Testis (tissue), 3 donors: Measurements from ENCODE around the gene RNU6-1. TPM values are rescaled to one million over a fixed set of nuclear protein-coding genes. Genes with fewer than 3 reads are reported as not detected.

Experiments used
- DNase-seq: peaks from one replicate; pipeline ENCODE4 v3.0.0-alpha.2; 2019
- H3K27ac ChIP-seq, 2 donors: fragments of 200-600 bp; sonication (generic); one replicate each; pipeline ENCODE4 v1.5.1; 2019
- H3K27me3 ChIP-seq: fragments of 200-600 bp; sonication (generic); one replicate; pipeline ENCODE4 v1.5.1; 2019
- H3K36me3 ChIP-seq: fragments of 200-600 bp; sonication (generic); one replicate; pipeline ENCODE4 v1.5.1; 2017; ENCODE audit warnings: low read depth; ENCODE audit errors: missing control alignments
- H3K4me1 ChIP-seq: fragments of 200-600 bp; sonication (generic); one replicate; pipeline ENCODE4 v1.5.1; 2019
- H3K4me3 ChIP-seq, 2 donors: fragments of 200-600 bp; sonication (generic); one replicate each; pipeline ENCODE4 v1.5.1; 2017 to 2019
- H3K9me3 ChIP-seq: fragments of 200-600 bp; sonication (generic); one replicate; pipeline ENCODE4 v1.5.1; 2017
- CTCF ChIP-seq, 3 experiments: fragments of 450-650 bp in 2 of 3; fragments of 200-600 bp in 1 of 3; sonication (generic) in 1 of 3; IDR thresholded peaks; one replicate each; pipeline ENCODE4 v1.5.1; 2016 to 2019; ENCODE audit warnings: antibody characterized with exemption in 3 of 3, mild to moderate bottlenecking in 2 of 3, moderate library complexity in 1 of 3
- POLR2A ChIP-seq: fragments of 450-650 bp; IDR thresholded peaks from one replicate; pipeline ENCODE4 v1.6.1; 2017; ENCODE audit warnings: antibody characterized with exemption, mild to moderate bottlenecking, moderate library complexity
- WGBS, 2 donors: methylation state at CpG; one replicate each; pipeline ENCODE4 v1.1.5; 2018; 5-methylcytosine and 5-hydroxymethylcytosine counted together
- intact Hi-C: fragments of 100-400 bp; cut with DNase I; formaldehyde crosslinking; loops from one replicate; pipeline ENCODE4 v1.15.1; 2023; ENCODE audit warnings: low total_unique reads
- polyA plus RNA-seq: library from polyadenylated mRNA; stranded (reverse); fragments of 350-450 nt; fragmentation: Illumina TruSeq; extraction: RNeasy Lipid Tissue Mini Kit (QIAGEN cat#74804); gene quantifications from one replicate; pipeline ENCODE4 v1.2.3, GENCODE V29; 2014; ENCODE audit warnings: low read depth, low replicate concordance; ENCODE audit not compliant: insufficient read depth
- total RNA-seq, 2 donors: library from RNA; depleted of rRNA; stranded (reverse); fragments of >200 nt; gene quantifications; one replicate each; pipeline ENCODE4 v1.2.3, GENCODE V29; 2016

The RNU6-1 gene
- total and polyA plus RNA-seq, 3 donors from 2014 or later, result not detected

- H3K27ac ChIP-seq, result no peak overlapping the region
- H3K4me1 ChIP-seq, result peaks cover 7% of the 10 kb centered on the region
- H3K27me3 ChIP-seq, result no peaks in the 10 kb centered on the region
- H3K36me3 ChIP-seq, result no peaks in the 10 kb centered on the region
- 95% methylated on average over 5 of the region's 5 CpGs; no CpG with 5 or more reads in 1 of the 2 donors for WGBS, 2 donors
- TF ChIP-seq CTCF (IDR thresholded peaks at IDR 0.05) (no peak), POLR2A (no peak)
- DNase-seq, result no peak
- no peak overlapping the region for H3K4me3 ChIP-seq
- no peaks in the 10 kb centered on the region for H3K9me3 ChIP-seq
- intact Hi-C loops, result no loop called here
Observed at GRCh38 chr15:67807141-67807540, 32.7 kb downstream of the RNU6-1 start.

- Histone ChIP-seq H3K27ac (no peak overlapping the region), H3K27me3 (no peaks in the 10 kb centered on the region), H3K4me3 (no peak overlapping the region), H3K4me1 (peaks cover 7% of the 10 kb centered on the region), H3K9me3 (no peaks in the 10 kb centered on the region), H3K36me3 (no peaks in the 10 kb centered on the region)
- intact Hi-C loops, result no loop called here
- TF ChIP-seq CTCF (IDR thresholded peaks at IDR 0.05), result no peak
- no peak for TF ChIP-seq POLR2A
- WGBS, 2 donors, result 95 to 100% methylated on average over 4 to 18 of the region's 18 CpGs
- DNase-seq, result no peak
Observed at GRCh38 chr15:67806536-67806935, 33.3 kb downstream of the RNU6-1 start.

- 91 to 92% methylated on average over 16 of the region's 16 CpGs for WGBS, 2 donors
- Histone ChIP-seq H3K4me3 (no peak overlapping the region), H3K4me1 (peaks cover 7% of the 10 kb centered on the region), H3K27ac (no peak overlapping the region), H3K27me3 (no peaks in the 10 kb centered on the region), H3K9me3 (no peaks in the 10 kb centered on the region), H3K36me3 (no peaks in the 10 kb centered on the region)
- intact Hi-C loops, result no loop called here
- TF ChIP-seq POLR2A (no peak), CTCF (IDR thresholded peaks at IDR 0.05) (no peak)
- no peak for DNase-seq
Observed at GRCh38 chr15:67805666-67806516, 34.0 kb downstream of the RNU6-1 start.

- intact Hi-C loops, result no loop called here
- no peaks in the 10 kb centered on the region for H3K27me3 ChIP-seq
- no peaks in the 10 kb centered on the region for H3K36me3 ChIP-seq
- DNase-seq, result no peak
- H3K4me1 ChIP-seq, result peaks cover 7% of the 10 kb centered on the region
- no peak for TF ChIP-seq POLR2A
- no peak for TF ChIP-seq CTCF (IDR thresholded peaks at IDR 0.05)
- no peaks in the 10 kb centered on the region for H3K9me3 ChIP-seq
- no peak overlapping the region for H3K27ac ChIP-seq
- WGBS, 2 donors, result 79 to 87% methylated on average over 14 to 17 of the region's 17 CpGs
- H3K4me3 ChIP-seq, result no peak overlapping the region
Observed at GRCh38 chr15:67805008-67805665, 34.7 kb downstream of the RNU6-1 start.
